ENCODE data around the gene CCT8. TPM values are rescaled to one million over a fixed set of nuclear protein-coding genes. Genes with fewer than 3 reads are reported as not detected.

The CCT8 gene
- total RNA-seq, 4 donors from 2014 or later = 73.9 to 104 (median 85.4) TPM

DNA sequence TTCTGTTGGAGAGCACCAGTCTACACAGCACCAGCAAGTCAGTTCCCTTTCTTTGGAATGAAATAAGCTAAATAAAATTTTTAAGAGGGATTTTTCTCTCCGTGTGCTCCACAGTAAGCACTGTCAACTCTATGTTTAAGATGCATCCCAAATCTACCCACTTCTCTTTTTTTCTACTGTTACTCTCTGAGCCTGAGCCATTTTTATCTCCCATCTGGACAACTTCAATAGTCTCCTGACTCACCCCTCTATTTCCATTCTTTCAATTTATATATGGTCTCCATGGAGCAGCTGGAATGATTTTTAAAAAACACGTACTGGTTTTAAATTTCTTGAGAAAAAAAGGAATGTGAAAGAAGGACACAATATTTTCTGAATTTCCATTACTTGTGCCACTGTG is 24.7 kb upstream of the CCT8 start:
- no peak for DNase-seq (ENCODE audit: extremely low spot score)
- H3K9me3 ChIP-seq = no peaks in the 10 kb centered on the region
- H3K36me3 ChIP-seq = no peaks in the 10 kb centered on the region
- no peak for TF ChIP-seq POLR2AphosphoS5 (IDR thresholded peaks at IDR 0.05)
- TF ChIP-seq EP300 (IDR thresholded peaks at IDR 0.05) = no peak
- H3K27ac ChIP-seq (replicated peaks in 1 of 4) = no peak overlapping the region
- no peaks in the 10 kb centered on the region for H3K4me1 ChIP-seq
- H3K4me3 ChIP-seq = no peak overlapping the region
- no peaks in the 10 kb centered on the region for H3K27me3 ChIP-seq
- 66% methylated on average over 2 of the region's 2 CpGs for WGBS
- intact Hi-C loops (cut with DNase I) = no loop called here

GRCh38 chr21:29096218-29097015 is 23.0 kb upstream of the CCT8 start:
- 81% methylated on average over 8 of the region's 8 CpGs for WGBS
- Histone ChIP-seq H3K36me3 (peaks cover 0 to 8% (median 0%) of the 10 kb centered on the region in 4 donors), H3K4me1 (no peaks in the 10 kb centered on the region), H3K27me3 (no peaks in the 10 kb centered on the region), H3K9me3 (no peaks in the 10 kb centered on the region), H3K27ac (replicated peaks in 1 of 4) (no peak overlapping the region), H3K4me3 (no peak overlapping the region)
- no peak for DNase-seq (ENCODE audit: extremely low spot score)
- intact Hi-C loops (cut with DNase I) = no loop called here
- no peak for TF ChIP-seq CTCF (IDR thresholded peaks at IDR 0.05)
- TF ChIP-seq POLR2A (IDR thresholded peaks at IDR 0.05; ENCODE audit: low read depth) = no peak
- no peak for TF ChIP-seq POLR2AphosphoS5 (IDR thresholded peaks at IDR 0.05)
- no peak for TF ChIP-seq EP300 (IDR thresholded peaks at IDR 0.05)

DNA sequence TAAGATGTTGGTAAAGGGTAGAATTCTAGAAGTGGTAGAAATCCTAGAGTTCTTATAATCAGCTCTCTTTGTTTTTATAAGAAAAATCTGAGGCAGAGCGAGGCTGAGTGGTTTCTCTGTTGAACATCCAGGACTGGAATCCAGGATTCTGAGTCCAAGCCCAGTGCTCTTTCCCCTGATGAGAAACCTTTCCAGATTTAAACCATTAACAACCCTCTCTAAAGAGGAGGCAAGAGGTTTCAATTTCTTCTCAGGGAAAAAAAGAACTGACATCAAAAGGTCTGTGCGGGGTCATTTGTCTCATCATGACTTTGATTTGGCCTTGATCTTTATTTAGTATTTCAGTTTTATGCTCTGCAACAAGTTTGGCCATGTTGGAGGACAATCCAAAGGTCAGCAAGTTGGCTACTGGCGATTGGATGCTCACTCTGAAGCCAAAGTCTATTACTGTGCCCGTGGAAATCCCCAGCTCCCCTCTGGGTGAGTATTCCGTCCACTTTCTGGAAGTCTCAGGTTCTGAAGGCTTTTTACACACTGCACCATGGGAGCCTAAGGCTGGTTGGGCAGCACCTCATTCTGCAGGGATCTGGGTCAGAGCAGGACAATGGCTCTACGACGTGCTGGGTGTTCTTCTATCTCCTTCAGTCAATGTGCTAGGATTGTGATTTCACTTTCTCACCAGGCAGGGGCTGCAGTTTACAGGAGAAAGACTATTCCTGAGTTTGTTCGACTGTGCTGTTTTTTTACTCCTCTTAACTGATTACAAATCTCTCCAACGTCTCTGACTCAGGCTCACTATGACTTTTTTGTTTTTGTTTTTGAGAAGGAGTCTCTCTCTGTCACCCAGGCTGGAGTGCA is 18.9 kb upstream of the CCT8 start:
- no peaks in the 10 kb centered on the region for H3K27me3 ChIP-seq
- peaks cover 0 to 8% (median 0%) of the 10 kb centered on the region in 4 donors for H3K36me3 ChIP-seq
- H3K4me3 ChIP-seq = no peak overlapping the region
- TF ChIP-seq CTCF (IDR thresholded peaks at IDR 0.05) (no peak), POLR2AphosphoS5 (IDR thresholded peaks at IDR 0.05) (no peak), POLR2A (IDR thresholded peaks at IDR 0.05; ENCODE audit: low read depth) (no peak), EP300 (IDR thresholded peaks at IDR 0.05) (no peak)
- no peak for DNase-seq (ENCODE audit: extremely low spot score)
- H3K9me3 ChIP-seq = no peaks in the 10 kb centered on the region
- peaks cover 0 to 11% (median 5%) of the 10 kb centered on the region in 4 donors for H3K4me1 ChIP-seq
- intact Hi-C loops (cut with DNase I) = loop anchor here (5.0 kb wide), 1 partner anchor 75 kb away; no protein-coding TSS in a partner anchor
- 64% methylated on average over 9 of the region's 9 CpGs for WGBS
- no peak overlapping the region for H3K27ac ChIP-seq (replicated peaks in 1 of 4)

DNA sequence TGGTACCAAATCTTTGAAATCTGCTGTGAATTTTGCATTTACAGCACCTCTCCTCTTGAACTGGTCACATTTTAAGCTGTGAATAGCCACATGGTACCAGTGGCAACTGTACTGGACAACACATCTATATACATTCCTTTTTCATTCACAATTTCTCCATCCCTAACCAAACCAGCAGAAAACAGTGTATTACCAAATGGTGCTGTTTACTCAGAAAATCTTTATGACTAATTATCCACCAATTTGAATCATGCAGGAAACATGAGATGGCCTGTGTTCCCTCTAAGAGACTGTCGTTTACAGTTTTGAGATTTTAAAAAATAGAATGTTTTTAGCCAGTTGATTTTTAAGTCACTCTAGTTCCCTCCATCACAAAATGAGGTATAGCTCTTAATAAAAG is 17.6 kb upstream of the CCT8 start:
- 47% methylated on average over 1 of the region's 1 CpG for WGBS
- Histone ChIP-seq H3K36me3 (peaks cover 0 to 8% (median under 1%) of the 10 kb centered on the region in 4 donors), H3K9me3 (no peaks in the 10 kb centered on the region), H3K4me1 (peaks cover 0 to 11% (median 5%) of the 10 kb centered on the region in 4 donors), H3K4me3 (no peak overlapping the region), H3K27ac (replicated peaks in 1 of 4) (no peak overlapping the region), H3K27me3 (no peaks in the 10 kb centered on the region)
- intact Hi-C loops (cut with DNase I) = loop anchor here (5.0 kb wide), 1 partner anchor 76 kb away; no protein-coding TSS in a partner anchor
- no peak for DNase-seq (ENCODE audit: extremely low spot score)
- no peak for TF ChIP-seq CTCF (IDR thresholded peaks at IDR 0.05)
- no peak for TF ChIP-seq EP300 (IDR thresholded peaks at IDR 0.05)
- no peak for TF ChIP-seq POLR2AphosphoS5 (IDR thresholded peaks at IDR 0.05)
- no peak for TF ChIP-seq POLR2A (IDR thresholded peaks at IDR 0.05; ENCODE audit: low read depth)
